A673 (cell line): ENCODE measurements around the gene DPF3.

Experiments
- EZH2 ChIP-seq: fragments of 200-600 bp; sonication (generic); IDR thresholded peaks from 2 replicates; pipeline ENCODE4 v1.6.1; 2017; ENCODE audit warnings: borderline replicate concordance, low read depth, mild to moderate bottlenecking, mixed read lengths, antibody characterized with exemption, low read length; ENCODE audit not compliant: poor library complexity, severe bottlenecking
- TF ChIP-seq, protein P1 (sequence below): fragments of 300-800, 200-600 bp; sonication (generic); conservative IDR thresholded peaks from 2 replicates; pipeline ENCODE4 v1.5.1; 2017; ENCODE audit warnings: low read depth, mild to moderate bottlenecking, antibody characterized with exemption, low read length, moderate library complexity, mixed read lengths

- TF ChIP-seq, protein P1, sequence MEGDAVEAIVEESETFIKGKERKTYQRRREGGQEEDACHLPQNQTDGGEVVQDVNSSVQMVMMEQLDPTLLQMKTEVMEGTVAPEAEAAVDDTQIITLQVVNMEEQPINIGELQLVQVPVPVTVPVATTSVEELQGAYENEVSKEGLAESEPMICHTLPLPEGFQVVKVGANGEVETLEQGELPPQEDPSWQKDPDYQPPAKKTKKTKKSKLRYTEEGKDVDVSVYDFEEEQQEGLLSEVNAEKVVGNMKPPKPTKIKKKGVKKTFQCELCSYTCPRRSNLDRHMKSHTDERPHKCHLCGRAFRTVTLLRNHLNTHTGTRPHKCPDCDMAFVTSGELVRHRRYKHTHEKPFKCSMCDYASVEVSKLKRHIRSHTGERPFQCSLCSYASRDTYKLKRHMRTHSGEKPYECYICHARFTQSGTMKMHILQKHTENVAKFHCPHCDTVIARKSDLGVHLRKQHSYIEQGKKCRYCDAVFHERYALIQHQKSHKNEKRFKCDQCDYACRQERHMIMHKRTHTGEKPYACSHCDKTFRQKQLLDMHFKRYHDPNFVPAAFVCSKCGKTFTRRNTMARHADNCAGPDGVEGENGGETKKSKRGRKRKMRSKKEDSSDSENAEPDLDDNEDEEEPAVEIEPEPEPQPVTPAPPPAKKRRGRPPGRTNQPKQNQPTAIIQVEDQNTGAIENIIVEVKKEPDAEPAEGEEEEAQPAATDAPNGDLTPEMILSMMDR: no peak
- TF ChIP-seq EZH2: no peak
Observed at GRCh38 chr14:72736786-72737559, 156.9 kb downstream of the DPF3 start.
